Measurements from ENCODE around the gene CADM2.
"Not testable (repeated sequence)": the region's sequence is repeated elsewhere in the genome, so short reads cannot be mapped to it uniquely, and the experiment has no call there.

Gene CADM2

DNA sequence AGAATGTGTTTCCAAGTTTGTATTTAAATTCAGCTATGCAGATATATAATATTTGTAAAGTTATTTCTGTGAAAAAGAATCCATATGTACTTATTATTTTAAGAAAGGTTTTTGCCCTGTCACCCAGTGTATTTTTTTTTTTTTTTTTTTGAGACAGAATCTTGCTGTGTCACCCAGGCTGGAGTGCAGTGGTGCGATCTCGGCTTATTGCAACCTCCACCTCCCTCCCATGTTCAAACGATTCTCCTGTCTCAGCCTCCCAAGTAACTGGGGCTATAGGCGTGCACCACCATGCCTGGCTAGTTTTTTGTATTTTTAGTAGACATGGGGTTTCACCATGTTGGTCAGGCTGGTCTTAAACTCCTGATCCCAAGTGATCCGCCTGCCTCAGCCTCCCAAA lies 548.3 kb downstream of the CADM2 start:
- not testable (repeated sequence) for H3K4me3 ChIP-seq; H3K27ac ChIP-seq; DNase-seq (ENCODE audit: low spot score)

DNA sequence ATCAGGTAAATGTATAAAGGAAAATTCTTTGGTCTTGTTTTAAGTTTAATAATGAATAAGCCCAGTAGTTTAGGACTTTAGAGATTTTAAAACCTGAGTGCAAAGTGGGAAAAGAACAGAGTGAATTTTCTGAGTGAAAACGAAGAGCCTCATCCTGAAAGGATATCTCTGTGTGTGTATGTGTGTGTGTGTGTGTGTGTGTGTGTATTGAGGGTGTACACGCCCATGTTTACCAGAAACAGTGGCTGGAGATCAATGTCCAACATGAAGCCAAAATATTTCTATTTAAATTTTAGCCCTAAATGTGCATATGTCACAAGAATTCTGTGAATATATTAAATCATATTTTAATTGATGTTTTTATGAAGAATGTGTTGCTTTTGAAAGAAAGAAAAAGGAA lies 549.9 kb downstream of the CADM2 start:
- TF ChIP-seq CTCF (IDR thresholded peaks at IDR 0.05): no peak
- no peak overlapping the region for H3K27ac ChIP-seq
- DNase-seq (ENCODE audit: low spot score): no peak
- no peak overlapping the region for H3K4me3 ChIP-seq

GRCh38 chr3:85516146-85516545 lies 557.4 kb downstream of the CADM2 start:
- no peak for DNase-seq (ENCODE audit: low spot score)
- H3K4me3 ChIP-seq: no peak overlapping the region
- no peak overlapping the region for H3K27ac ChIP-seq
- TF ChIP-seq CTCF (IDR thresholded peaks at IDR 0.05): no peak

GRCh38 chr3:85524104-85524503 lies 565.3 kb downstream of the CADM2 start:
- no peak for TF ChIP-seq CTCF (IDR thresholded peaks at IDR 0.05)
- no peak for DNase-seq (ENCODE audit: low spot score)
- Histone ChIP-seq H3K27ac (no peak overlapping the region), H3K4me3 (no peak overlapping the region)

GRCh38 chr3:85525264-85525663 lies 566.5 kb downstream of the CADM2 start:
- no peak for DNase-seq (ENCODE audit: low spot score)
- no peak for TF ChIP-seq CTCF (IDR thresholded peaks at IDR 0.05)
- Histone ChIP-seq H3K4me3 (no peak overlapping the region), H3K27ac (no peak overlapping the region)

DNA sequence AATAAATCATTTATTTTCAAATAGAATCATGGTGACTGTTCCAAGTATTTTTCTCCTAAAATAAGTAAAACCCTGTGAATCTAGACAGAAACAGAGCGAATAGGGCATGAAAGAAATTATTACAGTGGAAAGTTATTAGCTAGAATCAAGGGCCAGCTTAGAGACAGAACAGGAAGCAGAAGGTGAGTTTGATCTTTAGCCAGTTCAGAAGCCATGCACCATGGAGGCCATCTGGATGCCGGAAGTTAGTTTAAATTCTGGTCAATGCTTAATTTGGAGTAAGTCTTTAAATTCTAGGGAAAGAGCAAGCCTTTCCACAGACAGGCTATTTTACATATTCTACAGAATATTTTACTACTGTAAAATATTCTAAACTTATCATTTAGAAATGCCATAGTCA lies 574.8 kb downstream of the CADM2 start:
- Histone ChIP-seq H3K4me3 (no peak overlapping the region), H3K27ac (no peak overlapping the region)
- DNase-seq (ENCODE audit: low spot score): no peak
- no peak for TF ChIP-seq CTCF (IDR thresholded peaks at IDR 0.05)

GRCh38 chr3:85535517-85535916 lies 576.7 kb downstream of the CADM2 start:
- H3K27ac ChIP-seq: no peak overlapping the region
- no peak for DNase-seq (ENCODE audit: low spot score)
- no peak for TF ChIP-seq CTCF (IDR thresholded peaks at IDR 0.05)
- no peak overlapping the region for H3K4me3 ChIP-seq

DNA sequence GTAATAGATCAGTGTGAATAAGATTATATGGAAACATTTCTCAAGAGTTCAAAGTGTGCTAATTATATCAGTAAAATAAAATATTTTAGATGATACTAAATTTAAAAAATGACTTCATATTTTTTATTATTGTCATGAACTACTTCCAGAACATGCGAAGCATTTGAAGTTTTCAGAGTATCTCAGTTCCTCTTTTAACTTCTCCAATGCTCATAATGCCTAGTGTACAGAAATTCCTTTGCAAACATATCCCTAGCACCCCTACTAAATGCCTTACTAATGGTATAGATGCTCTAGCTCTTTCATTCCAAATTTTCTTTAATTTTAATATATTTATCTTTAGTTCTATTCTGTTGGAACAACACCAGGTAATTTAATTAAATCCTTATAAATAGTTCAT lies 580.4 kb downstream of the CADM2 start:
- Histone ChIP-seq H3K4me3 (no peak overlapping the region), H3K27ac (no peak overlapping the region)
- no peak for DNase-seq (ENCODE audit: low spot score)
- TF ChIP-seq CTCF (IDR thresholded peaks at IDR 0.05): no peak

Data from coronary artery (tissue), 2 donors.